Tibial nerve (tissue), 4 donors: ENCODE measurements around the gene RIMS1. TPM values are rescaled to one million over a fixed set of nuclear protein-coding genes. Genes with fewer than 3 reads are reported as not detected.

Experiments
- DNase-seq, 2 donors: peaks; one replicate each; pipeline ENCODE4 v3.0.0-alpha.2; 2019; ENCODE audit warnings: low spot score in 2 of 2
- H3K27ac ChIP-seq, 4 donors: fragments of 200-600 bp; sonication (generic) in 3 of 4; one replicate each; pipeline ENCODE4 v1.5.1; 2017 to 2019; ENCODE audit warnings: mild to moderate bottlenecking in 1 of 4
- H3K27me3 ChIP-seq, 2 donors: fragments of 200-600 bp; sonication (generic) in 1 of 2; one replicate each; pipeline versions ENCODE4 v1.5.1 to v1.6.0; 2017 to 2019
- H3K36me3 ChIP-seq, 3 donors: fragments of 200-600 bp; sonication (generic); one replicate each; pipeline ENCODE4 v1.5.1; 2018 to 2019
- H3K4me1 ChIP-seq, 4 donors: fragments of 200-600 bp; sonication (generic) in 3 of 4; one replicate each; pipeline ENCODE4 v1.5.1; 2017 to 2019
- H3K4me3 ChIP-seq, 4 donors: fragments of 200-600 bp; sonication (generic) in 3 of 4; one replicate each; pipeline ENCODE4 v1.5.1; 2017 to 2019; ENCODE audit warnings: mild to moderate bottlenecking in 1 of 4, moderate library complexity in 1 of 4
- H3K9me3 ChIP-seq, 4 donors: fragments of 200-600 bp; sonication (generic) in 3 of 4; one replicate each; pipeline ENCODE4 v1.5.1; 2017 to 2019
- EP300 ChIP-seq, 2 donors: sonication (generic); formaldehyde crosslinking; IDR thresholded peaks; one replicate each; pipeline ENCODE4 v1.6.1; 2017; ENCODE audit warnings: antibody characterized with exemption in 2 of 2, mild to moderate bottlenecking in 1 of 2
- POLR2A ChIP-seq, 2 donors: fragments of 450-650 bp; IDR thresholded peaks; one replicate each; pipeline ENCODE4 v1.6.1; 2017; ENCODE audit warnings: antibody characterized with exemption in 2 of 2, mild to moderate bottlenecking in 2 of 2, moderate library complexity in 2 of 2
- WGBS, 2 donors: methylation state at CpG; one replicate each; pipeline ENCODE4 v1.1.5; 2018; 5-methylcytosine and 5-hydroxymethylcytosine counted together
- total RNA-seq, 4 donors: library from RNA; depleted of rRNA; stranded (reverse); fragments of >200 nt; gene quantifications; one replicate each; pipeline ENCODE4 v1.1.0, GENCODE V29; 2016
- TF ChIP-seq, protein P1 (sequence below), 5 experiments: fragments of 200-600 bp in 3 of 5; fragments of 450-650 bp in 2 of 5; sonication (generic) in 3 of 5; IDR thresholded peaks; one replicate each; pipeline ENCODE4 v1.5.1; 2016 to 2019; ENCODE audit warnings: antibody characterized with exemption in 5 of 5, mild to moderate bottlenecking in 3 of 5, moderate library complexity in 2 of 5

Gene RIMS1
- total RNA-seq, 4 donors from 2014 or later, result 1.3 to 5.1 (median 3.3) TPM

DNA sequence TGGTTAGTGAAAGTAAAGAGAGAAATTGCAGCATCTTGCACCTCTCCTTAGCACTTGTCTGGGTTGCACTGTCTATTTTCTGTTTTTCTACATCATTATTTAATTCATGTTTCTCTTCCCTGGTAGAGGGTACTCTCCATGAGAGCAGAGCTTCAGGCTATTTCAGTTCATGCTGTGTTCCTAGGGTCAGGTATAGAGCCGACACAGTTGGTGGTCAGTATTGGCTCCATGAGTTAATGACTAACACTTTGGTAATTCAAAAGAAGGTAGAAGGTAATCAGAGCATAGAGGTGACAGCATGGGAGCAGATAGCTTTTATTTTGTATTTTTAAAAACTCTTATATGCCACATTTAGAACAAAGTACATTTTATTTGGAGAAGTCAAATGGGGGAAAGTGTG, 42.7 kb downstream of the RIMS1 start:
- Histone ChIP-seq H3K4me3 (no peak overlapping the region), H3K9me3 (no peaks in the 10 kb centered on the region), H3K27me3 (no peaks in the 10 kb centered on the region), H3K27ac (no peak overlapping the region), H3K36me3 (no peaks in the 10 kb centered on the region), H3K4me1 (no peaks in the 10 kb centered on the region)
- WGBS, 2 donors, result 74 to 87% methylated on average over 1 of the region's 1 CpG
- DNase-seq, result no peak
- TF ChIP-seq POLR2A (IDR thresholded peaks at IDR 0.05), result no peak
- TF ChIP-seq EP300 (IDR thresholded peaks at IDR 0.05), result no peak
- TF ChIP-seq, protein P1, sequence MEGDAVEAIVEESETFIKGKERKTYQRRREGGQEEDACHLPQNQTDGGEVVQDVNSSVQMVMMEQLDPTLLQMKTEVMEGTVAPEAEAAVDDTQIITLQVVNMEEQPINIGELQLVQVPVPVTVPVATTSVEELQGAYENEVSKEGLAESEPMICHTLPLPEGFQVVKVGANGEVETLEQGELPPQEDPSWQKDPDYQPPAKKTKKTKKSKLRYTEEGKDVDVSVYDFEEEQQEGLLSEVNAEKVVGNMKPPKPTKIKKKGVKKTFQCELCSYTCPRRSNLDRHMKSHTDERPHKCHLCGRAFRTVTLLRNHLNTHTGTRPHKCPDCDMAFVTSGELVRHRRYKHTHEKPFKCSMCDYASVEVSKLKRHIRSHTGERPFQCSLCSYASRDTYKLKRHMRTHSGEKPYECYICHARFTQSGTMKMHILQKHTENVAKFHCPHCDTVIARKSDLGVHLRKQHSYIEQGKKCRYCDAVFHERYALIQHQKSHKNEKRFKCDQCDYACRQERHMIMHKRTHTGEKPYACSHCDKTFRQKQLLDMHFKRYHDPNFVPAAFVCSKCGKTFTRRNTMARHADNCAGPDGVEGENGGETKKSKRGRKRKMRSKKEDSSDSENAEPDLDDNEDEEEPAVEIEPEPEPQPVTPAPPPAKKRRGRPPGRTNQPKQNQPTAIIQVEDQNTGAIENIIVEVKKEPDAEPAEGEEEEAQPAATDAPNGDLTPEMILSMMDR (IDR thresholded peaks at IDR 0.05), result no peak

- TF ChIP-seq, protein P1 (IDR thresholded peaks at IDR 0.05), result no peak
- TF ChIP-seq POLR2A (IDR thresholded peaks at IDR 0.05), result no peak
- TF ChIP-seq EP300 (IDR thresholded peaks at IDR 0.05), result no peak
- Histone ChIP-seq H3K4me1 (no peaks in the 10 kb centered on the region), H3K4me3 (no peak overlapping the region), H3K27me3 (no peaks in the 10 kb centered on the region), H3K9me3 (peaks cover 0 to 8% (median 0%) of the 10 kb centered on the region in 4 donors), H3K36me3 (no peaks in the 10 kb centered on the region), H3K27ac (no peak overlapping the region)
- DNase-seq, result no peak
- WGBS, 2 donors, result 35 to 41% methylated on average over 1 of the region's 1 CpG
These were observed 47.5 kb downstream of the RIMS1 start for GRCh38 chr6:71933881-71934280.

DNA sequence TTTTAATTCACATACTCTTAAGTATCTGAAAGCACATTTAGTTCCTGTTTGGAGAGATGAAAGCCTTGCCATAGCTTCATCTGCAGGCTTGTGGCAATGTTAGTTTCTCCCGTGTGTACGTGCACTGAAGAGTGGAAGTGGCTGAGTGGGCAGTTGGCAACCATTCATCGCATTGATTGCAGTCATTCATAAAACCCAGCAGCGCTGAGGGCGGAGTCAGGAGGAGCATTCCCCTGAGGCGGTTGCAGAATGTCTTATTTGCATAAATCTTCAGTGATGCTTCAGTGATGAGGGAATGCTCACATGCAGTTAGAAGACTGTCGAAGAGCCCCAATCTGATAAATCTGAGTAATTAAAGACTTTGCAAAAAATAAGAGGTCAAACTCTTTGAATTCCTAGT, 79.1 kb downstream of the RIMS1 start:
- no peak overlapping the region for H3K27ac ChIP-seq
- no peak overlapping the region for H3K4me3 ChIP-seq
- no peak for DNase-seq
- no peaks in the 10 kb centered on the region for H3K36me3 ChIP-seq
- no peaks in the 10 kb centered on the region for H3K27me3 ChIP-seq
- H3K9me3 ChIP-seq, result no peaks in the 10 kb centered on the region
- no peak for TF ChIP-seq EP300 (IDR thresholded peaks at IDR 0.05)
- TF ChIP-seq, protein P1 (IDR thresholded peaks at IDR 0.05), result no peak
- TF ChIP-seq POLR2A (IDR thresholded peaks at IDR 0.05), result no peak
- no peaks in the 10 kb centered on the region for H3K4me1 ChIP-seq
- WGBS, 2 donors, result 59 to 60% methylated on average over 7 of the region's 7 CpGs

- Histone ChIP-seq H3K36me3 (no peaks in the 10 kb centered on the region), H3K27me3 (no peaks in the 10 kb centered on the region), H3K27ac (no peak overlapping the region), H3K9me3 (no peaks in the 10 kb centered on the region), H3K4me3 (no peak overlapping the region), H3K4me1 (no peaks in the 10 kb centered on the region)
- WGBS, 2 donors, result 77 to 81% methylated on average over 5 of the region's 5 CpGs
- no peak for DNase-seq
- no peak for TF ChIP-seq EP300 (IDR thresholded peaks at IDR 0.05)
- TF ChIP-seq, protein P1 (IDR thresholded peaks at IDR 0.05), result no peak
- no peak for TF ChIP-seq POLR2A (IDR thresholded peaks at IDR 0.05)
These were observed 81.1 kb downstream of the RIMS1 start for GRCh38 chr6:71967436-71967835.

DNA sequence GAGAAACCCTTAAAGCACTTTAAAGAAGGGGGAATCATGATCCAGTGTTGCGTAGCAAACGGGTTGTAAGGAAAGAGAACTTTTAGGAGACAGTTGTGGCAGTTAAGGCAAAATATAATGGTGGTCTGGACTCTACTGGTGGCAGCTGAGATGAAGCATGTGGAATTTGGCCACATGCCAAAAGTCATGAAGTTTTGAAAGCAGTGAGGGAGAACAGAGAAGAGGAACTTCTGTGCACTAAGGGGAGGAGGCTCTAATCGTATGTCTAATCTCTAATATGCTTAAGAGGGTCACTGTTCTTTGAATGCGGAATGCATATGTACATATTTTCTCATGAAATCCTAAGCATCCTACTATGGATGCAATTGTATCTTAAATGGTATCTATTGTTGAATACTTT, 91.5 kb downstream of the RIMS1 start:
- TF ChIP-seq POLR2A (IDR thresholded peaks at IDR 0.05) (no peak), EP300 (IDR thresholded peaks at IDR 0.05) (no peak)
- TF ChIP-seq, protein P1 (IDR thresholded peaks at IDR 0.05), result no peak

More for the DNA sequence above, 91.5 kb downstream of the RIMS1 start:
- H3K4me1 ChIP-seq, result no peaks in the 10 kb centered on the region
- H3K27ac ChIP-seq, result no peak overlapping the region
- H3K36me3 ChIP-seq, result no peaks in the 10 kb centered on the region
- H3K4me3 ChIP-seq, result no peak overlapping the region
- H3K9me3 ChIP-seq, result no peaks in the 10 kb centered on the region
- no peaks in the 10 kb centered on the region for H3K27me3 ChIP-seq
- no peak for DNase-seq
- WGBS, 2 donors, result 61 to 66% methylated on average over 4 of the region's 4 CpGs
